Fibroblast of skin of scalp (primary cell): ENCODE results near the gene RPL15.
A peak's percentile ranks its signal among the peaks of the same experiment; 100 is the strongest.
"Not testable (repeated sequence)": the region's sequence is repeated elsewhere in the genome, so short reads cannot be mapped to it uniquely, and the experiment has no call there.

ENCODE experiments used
- DNase-seq: peaks from one replicate; pipeline ENCODE4 v3.0.0-alpha.2; 2013

RPL15 gene

GRCh38 chr3:23889950-23890349 lies 27.0 kb upstream of the RPL15 start:
- DNase-seq, result no peak

GRCh38 chr3:23894254-23895061 lies 22.5 kb upstream of the RPL15 start:
- no peak for DNase-seq

- no peak for DNase-seq
Observed at GRCh38 chr3:23895181-23895580, 21.8 kb upstream of the RPL15 start.

DNA sequence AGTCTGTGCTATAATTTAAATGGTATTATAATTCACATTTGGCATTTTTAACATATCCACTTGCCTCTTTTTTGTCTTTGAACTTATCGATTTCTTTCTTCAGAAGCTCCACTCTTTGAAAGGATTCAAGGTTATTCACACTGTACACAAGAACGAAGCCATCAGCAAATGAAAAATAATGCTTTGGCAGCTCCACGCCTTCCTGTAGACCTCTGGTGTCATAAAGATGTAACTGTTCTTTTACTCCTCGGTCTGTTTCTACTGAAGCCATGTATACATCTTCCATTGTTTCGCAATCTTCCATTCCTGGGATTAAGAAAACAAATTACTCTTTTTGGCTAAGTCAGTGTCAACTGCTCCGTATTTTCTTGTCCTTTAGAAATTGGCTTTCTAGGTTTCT lies 16.2 kb upstream of the RPL15 start:
- peak; percentile 63 for DNase-seq

- no peak for DNase-seq
Observed at GRCh38 chr3:23904545-23904944, 12.4 kb upstream of the RPL15 start.

DNA sequence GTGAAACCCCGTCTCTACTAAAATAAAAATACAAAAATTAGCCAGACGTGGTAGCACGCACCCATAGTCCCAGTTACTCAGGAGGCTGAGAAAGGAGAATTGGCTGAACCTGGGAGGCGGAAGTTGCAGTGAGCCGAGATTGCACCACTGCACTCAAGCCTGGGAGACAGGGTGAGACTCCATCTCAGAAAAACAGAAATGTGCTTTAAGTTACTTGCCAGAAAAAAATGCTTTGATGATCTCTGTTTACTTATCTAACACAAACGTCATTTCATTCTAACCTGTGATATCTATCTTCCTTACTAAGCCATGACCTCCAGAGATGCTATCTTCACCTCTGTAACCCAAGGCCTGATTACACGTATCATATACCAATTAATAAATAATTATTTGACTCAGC lies 7.6 kb upstream of the RPL15 start:
- no peak for DNase-seq

GRCh38 chr3:23911397-23911796 lies 5.5 kb upstream of the RPL15 start:
- no peak for DNase-seq

- not testable (repeated sequence) for DNase-seq
Observed at GRCh38 chr3:23912335-23912734, 4.6 kb upstream of the RPL15 start.

- DNase-seq, result no peak
Observed at GRCh38 chr3:23913182-23913581, 3.8 kb upstream of the RPL15 start.

- DNase-seq, result no peak
Observed at GRCh38 chr3:23913873-23914743, 2.8 kb upstream of the RPL15 start.

DNA sequence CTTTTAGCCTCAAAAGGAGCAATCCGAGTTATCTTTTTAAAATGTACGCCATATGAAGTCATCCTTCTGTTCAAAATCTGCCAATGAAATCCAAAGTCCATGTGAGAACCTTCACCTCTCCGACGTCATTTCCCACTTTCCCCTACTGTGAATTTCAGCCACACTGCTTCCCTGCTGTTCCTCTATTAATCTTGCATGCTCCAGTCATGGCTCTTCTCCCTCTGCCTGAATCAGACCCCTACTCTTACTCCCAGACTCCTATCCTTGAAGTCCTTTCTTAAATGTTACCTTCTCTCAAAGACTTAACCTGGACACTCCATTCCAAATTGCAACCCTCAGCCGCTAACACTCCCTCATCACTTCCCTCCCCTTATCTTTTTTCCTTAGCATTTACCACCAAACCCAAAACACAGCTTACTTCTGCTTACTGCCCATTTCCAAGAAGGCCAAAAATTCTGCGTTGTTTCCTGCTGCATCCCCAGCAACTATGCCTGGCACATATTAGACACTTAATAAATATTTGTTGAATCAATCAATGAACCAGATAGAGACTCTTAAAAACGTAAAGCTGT lies 1.3 kb upstream of the RPL15 start:
- DNase-seq, result peak; percentile 43

- DNase-seq, result no peak
Observed at GRCh38 chr3:23916152-23916885, 613 bp upstream of the RPL15 start.

DNA sequence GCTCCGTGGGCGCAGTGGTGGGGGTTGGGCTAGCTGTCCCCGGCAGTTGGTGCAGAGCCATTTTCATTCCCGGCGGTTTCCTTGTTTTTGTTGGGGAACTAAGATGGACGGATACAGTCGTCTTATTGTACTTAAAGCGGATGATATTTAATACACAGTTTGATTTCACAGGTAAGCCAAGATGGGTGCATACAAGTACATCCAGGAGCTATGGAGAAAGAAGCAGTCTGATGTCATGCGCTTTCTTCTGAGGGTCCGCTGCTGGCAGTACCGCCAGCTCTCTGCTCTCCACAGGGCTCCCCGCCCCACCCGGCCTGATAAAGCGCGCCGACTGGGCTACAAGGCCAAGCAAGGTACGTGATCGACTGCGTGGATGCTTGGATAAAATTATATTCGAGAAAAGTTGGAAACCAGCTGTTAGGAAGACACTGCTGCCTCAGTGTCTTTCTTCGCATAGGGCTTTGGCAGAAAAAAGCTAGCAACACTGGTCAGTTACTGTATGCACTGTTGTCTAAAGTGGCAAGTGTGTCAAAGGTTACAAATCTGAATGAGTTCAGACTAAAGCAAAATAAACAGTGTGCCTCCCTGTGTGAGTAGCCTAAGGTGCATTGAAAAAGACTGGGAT lies 859 bp downstream of the RPL15 start:
- DNase-seq, result peak; percentile 57

GRCh38 chr3:23918331-23918730 lies 1.4 kb downstream of the RPL15 start:
- DNase-seq, result not testable (repeated sequence)

DNA sequence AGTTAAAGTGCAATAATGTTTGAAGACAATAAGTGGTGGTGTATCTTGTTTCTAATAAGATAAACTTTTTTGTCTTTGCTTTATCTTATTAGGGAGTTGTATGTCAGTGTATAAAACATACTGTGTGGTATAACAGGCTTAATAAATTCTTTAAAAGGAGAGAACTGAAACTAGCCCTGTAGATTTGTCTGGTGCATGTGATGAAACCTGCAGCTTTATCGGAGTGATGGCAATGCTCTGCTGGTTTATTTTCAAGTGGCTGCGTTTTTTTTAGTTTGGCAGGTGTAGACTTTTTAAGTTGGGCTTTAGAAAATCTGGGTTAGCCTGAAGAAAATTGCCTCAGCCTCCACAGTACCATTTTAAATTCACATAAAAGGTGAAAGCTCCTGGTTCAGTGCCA lies 2.7 kb downstream of the RPL15 start:
- DNase-seq, result no peak

GRCh38 chr3:23920151-23920655 lies 3.3 kb downstream of the RPL15 start:
- no peak for DNase-seq

DNA sequence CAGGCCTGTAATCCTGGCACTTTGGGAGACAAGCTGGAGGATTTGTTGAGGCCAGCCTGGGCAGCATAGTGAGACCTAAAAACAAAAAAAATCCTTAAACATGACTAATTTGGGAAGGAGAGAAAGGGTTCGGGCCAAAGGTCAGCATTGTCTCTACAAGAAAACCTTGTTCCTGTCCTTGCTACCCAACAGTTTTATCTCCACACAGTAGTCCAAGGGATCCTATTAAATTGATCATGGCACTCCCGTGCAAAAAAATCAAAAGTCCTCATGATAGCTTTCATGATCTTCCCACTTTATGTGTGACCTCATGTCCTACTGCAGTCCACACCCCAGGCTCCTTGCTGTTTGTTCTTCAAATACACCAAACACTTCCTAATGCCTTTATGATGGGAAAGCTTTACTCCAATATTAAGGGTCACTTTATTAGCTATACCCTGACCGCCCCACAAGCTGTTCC lies 4.2 kb downstream of the RPL15 start:
- no peak for DNase-seq

DNA sequence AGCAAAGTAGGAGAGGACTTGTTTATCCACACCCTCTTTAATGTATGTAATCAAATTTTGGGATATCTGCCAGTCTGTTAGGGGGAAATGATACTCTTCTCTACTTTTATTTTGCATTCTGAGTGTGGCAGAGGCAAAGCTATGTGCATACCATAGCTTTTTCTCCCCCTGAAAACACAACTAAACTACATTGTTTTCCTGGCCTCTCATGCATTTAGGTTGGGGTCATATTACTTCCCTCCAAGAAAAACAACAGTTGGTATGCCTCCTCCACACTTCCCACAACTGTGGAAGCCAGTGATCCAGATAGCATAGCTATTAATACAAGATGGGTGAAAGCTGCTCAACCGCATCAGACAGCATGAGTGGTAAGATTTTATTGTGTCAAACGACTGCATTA lies 6.9 kb downstream of the RPL15 start:
- peak; percentile 91 for DNase-seq

DNA sequence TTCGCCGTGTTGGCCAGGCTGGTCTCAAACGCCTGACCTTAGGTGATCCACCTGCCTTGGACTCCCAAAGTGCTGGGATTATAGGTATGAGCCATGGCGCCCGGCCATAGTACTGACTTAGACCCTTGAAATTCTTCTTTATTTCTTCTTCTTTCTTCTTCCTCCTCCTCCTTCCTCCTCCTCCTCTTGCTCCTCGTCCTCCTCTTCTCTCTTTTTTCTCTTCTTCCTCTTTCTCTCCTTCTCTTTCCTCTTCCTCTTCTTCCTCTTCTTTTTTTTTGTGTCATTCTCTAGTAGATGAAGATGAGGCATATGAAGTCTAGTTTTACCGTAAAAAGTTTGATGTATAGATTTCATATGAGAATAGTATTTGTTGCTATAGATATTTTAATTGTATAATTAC lies 9.3 kb downstream of the RPL15 start:
- no peak for DNase-seq

DNA sequence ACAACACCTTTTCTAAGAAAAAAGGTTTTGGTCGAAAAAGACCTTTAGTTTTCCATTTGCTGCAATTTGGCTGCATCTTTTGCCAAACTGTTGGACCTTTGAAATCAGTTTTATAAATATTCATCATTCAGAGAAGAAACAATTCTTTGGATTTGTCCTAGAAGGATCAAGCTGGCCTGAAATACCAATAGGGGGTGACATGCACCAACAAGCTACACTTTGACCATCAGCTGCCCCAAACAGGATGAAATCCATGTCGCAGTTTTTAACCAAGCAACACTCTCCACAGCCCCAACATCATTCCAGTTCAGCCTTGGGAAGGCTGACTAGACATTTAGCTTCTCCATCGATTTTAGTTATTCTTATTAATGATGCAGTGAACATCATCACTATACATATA lies 9.8 kb downstream of the RPL15 start:
- DNase-seq, result no peak

- no peak for DNase-seq
Observed at GRCh38 chr3:23928524-23928923, 11.6 kb downstream of the RPL15 start.

DNA sequence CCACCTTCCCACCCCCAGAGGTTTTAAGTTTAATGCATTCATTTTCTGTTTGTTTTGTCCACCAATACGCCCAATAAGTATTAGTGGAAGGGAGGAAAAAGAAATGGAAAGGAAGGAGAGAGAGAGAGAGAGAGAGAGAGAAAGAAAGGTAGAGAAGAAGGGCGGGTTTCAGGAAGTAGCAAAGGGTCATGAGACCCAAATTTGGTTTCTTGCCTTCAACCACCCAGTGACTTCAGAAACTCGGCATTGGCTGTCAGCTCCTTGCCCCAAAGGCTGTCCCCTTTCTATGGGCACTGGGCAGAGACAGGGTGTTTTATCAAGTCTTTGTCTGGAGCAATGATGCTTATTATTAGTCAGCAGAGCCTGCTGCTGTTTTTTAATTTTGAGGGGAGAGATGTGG lies 14.7 kb downstream of the RPL15 start:
- DNase-seq, result no peak
